Adrenal gland (tissue), 5 donors: ENCODE results near the gene TCERG1L.

ENCODE experiments used
- POLR2A ChIP-seq, 2 donors: fragments of 450-650 bp; IDR thresholded peaks; one replicate each; pipeline ENCODE4 v1.6.1; 2017; ENCODE audit warnings: antibody characterized with exemption in 2 of 2, mild to moderate bottlenecking in 2 of 2, moderate library complexity in 1 of 2
- TF ChIP-seq, protein P1 (sequence below), 6 experiments: fragments of 450-650 bp in 4 of 6; fragments of 200-600 bp in 2 of 6; sonication (generic) in 1 of 6; IDR thresholded peaks; 1 replicate in 5 of 6; 2 replicates in 1 of 6; pipeline versions ENCODE4 v1.5.1 to v1.8.0; 2016 to 2021; ENCODE audit warnings: antibody characterized with exemption in 6 of 6, mild to moderate bottlenecking in 2 of 6, moderate library complexity in 1 of 6
- donor health status: DM: no; HTN: no; CAD: no.

DNA sequence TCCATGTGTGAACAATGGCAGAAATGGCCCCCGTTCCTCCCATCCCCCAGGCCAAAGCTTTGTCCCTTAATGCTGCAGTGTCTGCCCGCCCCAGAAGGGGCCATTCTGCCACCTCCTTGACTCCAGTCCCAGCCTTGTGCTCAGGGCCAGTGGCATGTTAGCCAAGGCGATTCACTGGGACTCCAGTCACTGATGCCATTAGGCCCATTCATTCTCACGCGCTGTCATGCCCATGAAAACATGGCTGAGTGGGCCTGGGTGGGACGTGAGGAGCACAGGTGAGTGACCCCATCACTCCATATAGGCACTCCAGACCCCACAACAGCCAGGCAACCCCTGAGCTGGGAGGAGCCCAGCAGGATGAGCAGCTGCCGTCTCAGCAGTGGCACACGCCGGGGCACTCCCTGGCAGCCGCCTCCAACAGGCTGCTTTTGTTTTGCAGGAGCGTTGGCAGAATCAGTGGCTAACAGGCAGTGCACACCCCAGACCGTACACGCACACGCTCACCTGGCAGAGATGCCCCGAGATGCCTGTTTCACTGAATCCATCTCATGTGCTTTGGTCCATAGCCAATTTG lies 79.5 kb downstream of the TCERG1L start:
- TF ChIP-seq, protein P1, sequence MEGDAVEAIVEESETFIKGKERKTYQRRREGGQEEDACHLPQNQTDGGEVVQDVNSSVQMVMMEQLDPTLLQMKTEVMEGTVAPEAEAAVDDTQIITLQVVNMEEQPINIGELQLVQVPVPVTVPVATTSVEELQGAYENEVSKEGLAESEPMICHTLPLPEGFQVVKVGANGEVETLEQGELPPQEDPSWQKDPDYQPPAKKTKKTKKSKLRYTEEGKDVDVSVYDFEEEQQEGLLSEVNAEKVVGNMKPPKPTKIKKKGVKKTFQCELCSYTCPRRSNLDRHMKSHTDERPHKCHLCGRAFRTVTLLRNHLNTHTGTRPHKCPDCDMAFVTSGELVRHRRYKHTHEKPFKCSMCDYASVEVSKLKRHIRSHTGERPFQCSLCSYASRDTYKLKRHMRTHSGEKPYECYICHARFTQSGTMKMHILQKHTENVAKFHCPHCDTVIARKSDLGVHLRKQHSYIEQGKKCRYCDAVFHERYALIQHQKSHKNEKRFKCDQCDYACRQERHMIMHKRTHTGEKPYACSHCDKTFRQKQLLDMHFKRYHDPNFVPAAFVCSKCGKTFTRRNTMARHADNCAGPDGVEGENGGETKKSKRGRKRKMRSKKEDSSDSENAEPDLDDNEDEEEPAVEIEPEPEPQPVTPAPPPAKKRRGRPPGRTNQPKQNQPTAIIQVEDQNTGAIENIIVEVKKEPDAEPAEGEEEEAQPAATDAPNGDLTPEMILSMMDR (IDR thresholded peaks at IDR 0.05): no peak
- no peak for TF ChIP-seq POLR2A (IDR thresholded peaks at IDR 0.05)
